Anterior cingulate cortex (tissue), 58 donors: ENCODE data around the gene GGA2.
A peak's percentile ranks its signal among the peaks of the same experiment; 100 is the strongest.
"Not testable (repeated sequence)": the region's sequence is repeated elsewhere in the genome, so short reads cannot be mapped to it uniquely, and the experiment has no call there.

Experiments
- DNase-seq, 58 donors: peaks; one replicate each; lab custom pipeline; 2025; lab: John Stamatoyannopoulos, UW

Gene GGA2

DNA sequence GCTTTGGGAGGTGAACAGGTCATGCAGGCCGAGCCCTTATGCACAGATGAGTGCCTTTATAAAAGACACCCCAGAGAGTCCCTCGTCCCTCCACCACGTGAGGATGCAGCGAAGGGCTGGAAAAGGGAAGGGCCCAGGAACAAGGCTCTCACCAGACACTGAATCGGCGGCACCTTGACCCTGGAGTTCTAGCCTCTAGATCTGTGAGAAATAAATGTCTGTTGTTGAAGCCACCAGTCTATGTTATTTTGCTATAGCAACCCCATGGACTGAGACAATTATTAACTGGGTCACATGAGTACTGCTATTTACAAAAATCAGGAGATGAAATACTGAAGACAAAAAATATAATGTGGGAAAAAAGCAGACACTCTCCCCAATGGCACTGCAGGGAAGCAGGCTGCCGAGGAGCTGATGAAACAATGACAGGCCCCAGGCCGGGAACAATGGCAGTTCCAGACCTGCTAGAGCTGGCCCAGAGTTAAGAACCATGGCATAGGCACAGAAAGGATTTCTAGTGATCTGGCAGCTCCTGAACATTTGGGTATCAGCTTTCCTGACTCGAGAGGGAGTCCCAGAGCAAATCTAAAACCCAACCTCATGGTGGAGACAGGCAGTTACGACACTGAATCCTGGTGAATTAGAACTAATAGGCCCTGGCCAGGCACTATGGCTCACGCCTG, 17.8 kb upstream of the GGA2 start:
- no peak for DNase-seq

DNA sequence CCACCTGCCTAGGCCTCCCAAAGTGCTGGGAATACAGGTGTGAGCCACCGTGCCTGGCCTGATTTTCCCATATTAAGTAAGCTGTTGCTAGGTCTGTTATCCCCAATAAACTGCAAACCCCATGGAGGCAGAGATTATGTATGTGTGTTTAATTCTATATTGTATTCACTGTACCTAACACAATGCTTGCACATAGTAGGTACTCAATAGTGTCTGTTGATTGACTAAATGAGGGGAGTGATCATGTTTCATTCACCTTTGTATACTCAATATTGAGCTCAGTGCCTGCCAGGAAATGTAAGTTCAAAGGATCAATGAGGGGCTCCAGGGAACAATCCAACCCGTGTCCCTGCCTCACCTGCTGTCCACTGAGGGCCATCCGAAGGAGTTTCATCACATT, 14.6 kb upstream of the GGA2 start:
- DNase-seq: no peak

DNA sequence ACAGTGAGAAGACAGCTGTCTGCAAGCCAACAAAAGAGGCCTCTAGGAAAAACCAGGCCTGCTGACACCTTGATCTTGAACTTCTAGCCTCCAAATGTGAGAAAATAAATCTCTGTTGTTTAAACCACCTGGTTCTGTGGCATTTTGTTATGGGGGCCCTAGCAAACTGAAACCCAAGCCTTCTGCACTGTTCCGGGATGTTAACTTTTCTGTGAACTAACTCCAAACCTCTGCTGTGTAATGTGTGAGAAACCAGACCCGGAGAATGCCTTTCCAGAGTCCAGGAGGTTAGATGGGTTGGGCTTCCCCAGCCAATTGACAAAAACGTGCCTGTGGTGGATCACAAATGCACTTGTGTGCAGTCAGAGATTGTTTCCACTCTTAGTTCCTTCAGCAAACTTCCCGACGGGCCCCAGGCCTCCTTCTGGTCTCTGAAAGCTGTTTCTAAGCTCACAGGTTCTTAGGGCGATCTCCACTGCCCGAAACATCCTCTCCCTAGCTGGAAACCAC, 13.6 kb upstream of the GGA2 start:
- no peak for DNase-seq

DNA sequence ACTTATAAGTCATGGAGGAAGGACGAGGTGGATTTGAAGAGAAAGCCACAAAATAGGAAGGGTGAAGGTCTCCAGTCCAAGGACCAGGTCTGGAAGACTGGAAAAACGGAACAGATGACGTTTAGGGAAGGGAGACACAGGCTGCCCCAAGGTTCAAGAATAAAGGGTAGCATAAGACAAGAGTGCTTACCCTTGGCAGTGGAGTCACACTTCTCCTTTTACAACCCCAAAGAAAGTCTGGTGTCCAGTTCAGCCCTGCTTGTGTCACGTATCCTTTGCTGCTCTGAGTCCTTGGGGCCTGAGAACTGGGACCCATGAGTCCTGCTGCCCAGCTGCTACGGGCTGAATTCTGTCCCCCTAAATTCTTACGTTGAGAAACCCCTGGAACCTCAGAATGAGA, 13.0 kb upstream of the GGA2 start:
- no peak for DNase-seq

DNA sequence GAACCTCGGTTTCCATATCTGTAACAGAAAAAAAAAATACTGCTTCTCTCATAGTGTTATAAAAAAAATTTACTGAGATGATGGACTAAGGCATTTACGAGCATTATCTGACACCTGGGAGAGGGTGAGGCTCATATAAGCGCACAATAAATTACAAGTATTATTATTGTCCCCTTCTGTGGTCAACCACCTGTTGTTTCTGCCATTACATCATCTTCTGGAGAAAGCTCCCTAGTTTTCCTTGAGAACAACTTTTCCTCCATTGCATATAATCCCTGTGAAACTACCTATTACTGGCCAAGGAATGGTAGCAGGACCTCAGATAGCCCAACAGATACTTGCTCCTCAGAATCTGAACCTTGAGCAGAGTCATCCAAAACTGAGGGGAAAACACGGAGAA, 11.7 kb upstream of the GGA2 start:
- DNase-seq: no peak

DNA sequence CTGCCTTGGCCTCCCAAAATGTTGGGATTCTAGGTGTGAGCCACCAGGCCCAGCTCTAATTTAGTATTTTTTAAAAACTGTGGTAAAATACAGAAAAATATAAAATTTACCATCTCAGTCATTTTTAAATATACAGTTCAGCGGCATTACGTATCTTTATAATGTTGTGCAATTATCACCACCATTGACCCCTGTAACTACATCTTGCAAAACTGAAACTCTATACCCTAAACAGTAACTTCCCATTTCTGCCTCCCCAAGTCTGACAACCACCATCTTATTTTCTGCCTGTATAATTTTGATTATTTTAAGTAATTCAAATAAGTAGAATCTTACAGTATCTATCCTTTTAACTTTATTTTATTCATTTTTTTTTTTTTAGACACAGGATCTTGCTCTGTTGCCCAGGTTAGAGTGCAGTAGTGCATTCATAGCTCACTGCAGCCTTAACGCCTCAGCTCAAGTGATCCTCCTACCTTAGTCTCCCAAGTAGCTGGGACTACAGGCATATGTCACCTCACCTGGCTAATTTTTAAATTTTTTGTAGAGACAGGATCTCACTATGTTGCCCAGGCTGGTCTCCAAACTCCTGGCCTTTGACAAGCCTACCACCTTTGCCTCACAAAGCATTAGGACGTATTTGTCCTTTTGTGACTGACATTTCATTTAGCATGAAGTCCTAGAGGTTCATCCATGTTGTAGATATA, 10.9 kb upstream of the GGA2 start:
- no peak for DNase-seq

DNA sequence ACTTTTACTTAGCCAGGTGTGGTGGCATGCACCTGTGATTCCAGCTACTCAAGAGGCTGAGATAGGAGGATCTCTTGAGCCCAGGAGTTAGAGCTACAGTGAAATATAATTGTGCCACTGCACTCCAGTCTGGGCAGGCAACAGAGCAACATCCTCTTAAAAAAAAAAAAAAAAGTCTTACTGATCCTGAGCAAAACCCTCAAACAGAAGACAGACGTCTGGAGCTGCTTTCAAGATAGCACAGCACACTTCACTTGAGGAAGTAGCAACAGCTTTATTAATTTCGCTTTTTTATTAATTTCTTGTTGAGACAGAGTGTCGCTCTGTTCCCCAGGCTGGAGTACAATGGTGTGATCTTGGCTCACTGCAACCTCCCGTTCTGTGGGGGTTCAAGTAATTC, 10.2 kb upstream of the GGA2 start:
- DNase-seq: no peak

DNA sequence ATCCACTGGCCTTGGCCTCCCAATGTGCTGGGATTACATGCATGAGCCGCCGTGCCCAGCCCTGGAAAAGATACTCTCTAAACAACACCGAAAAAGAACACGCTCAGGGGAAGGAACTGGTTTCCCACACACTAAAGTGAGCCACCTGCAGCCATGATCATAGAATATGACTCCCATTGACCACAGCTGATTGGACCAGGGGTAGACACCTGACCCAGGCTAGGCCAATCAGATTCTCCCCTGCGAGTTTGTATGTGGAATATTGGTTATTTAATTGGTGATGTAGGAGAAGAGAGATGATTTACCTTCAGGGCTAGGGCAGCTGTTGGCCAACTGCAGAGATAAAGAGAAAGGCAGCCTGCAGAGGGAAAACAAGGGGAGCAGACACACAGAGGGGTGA, 9.0 kb upstream of the GGA2 start:
- DNase-seq: no peak

DNA sequence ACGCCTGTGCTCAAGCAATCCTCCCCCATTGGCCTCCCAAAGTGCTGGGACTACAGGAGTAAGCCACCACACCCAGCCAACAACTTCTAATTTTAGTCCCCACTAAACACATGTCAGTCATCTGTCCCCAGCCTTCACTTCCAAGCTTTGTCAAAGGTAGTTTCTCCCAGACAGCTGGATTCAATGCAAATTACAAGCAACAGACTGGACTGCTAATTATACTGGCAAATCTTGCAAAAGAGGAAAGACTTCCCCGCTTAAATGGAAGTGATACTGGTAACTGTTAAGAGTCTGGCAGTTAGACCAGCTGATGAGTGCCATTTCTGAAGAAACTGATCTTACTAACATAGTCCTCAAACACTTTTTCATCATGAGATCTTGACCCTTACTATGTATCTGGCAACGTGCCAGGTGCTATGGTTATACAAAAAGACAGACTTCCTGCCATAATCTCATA, 8.2 kb upstream of the GGA2 start:
- no peak for DNase-seq

DNA sequence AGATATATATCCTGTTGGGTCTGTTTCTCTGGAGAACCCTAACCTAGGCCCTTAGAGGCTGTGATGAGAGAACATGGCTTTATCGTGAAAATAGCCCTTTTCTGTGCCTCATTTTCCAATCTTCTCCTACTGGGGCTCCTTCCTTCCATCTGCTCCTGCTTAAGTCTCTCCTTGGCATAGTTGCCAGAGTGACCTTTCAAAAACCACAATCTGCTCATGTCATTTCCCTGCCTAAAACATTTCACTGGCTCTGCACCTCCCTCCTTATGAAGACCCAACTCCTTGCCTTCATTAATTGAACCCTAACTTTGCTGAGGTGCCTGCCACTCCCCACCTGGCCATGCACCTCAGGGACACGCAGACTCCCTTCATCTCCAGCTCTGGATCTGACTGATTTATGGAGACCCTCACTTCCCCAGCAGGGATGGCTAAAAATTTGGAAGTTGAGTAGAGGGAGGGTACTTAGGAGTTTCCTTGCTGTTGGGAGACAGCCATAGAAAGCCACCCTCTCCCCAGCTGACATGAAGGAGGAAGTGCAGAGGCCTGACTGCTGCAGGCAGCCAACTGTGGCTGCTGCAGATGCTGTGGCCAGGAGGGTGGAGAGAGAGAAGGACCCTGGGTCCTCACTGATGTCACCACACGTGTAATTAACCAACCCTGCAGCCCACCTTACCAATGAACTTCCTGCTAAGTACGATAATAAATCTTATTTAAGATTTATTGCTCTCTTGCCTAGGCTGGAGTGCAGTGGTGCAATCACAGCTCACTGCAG, 6.3 kb upstream of the GGA2 start:
- peak in 1 of 58 donors; percentile 4 for DNase-seq

DNA sequence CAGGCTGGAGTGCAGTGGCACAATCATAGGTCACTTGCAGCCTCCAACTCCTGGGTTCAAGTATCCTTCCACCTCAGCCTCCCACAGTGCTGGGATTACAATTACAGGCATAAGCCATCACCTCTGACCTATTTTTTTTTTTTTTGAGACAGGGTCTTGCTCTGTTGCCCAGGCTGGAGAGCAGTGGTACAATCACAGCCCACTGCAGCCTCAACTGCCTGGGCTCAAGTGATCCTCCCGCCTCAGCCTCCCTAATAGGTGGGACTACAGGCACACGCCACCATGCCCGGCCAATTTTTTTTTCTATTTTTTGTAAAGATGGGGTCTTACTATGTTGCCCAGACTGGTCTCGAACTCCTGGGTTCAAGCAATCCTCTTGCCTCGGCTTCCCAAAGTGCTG, 5.6 kb upstream of the GGA2 start:
- no peak for DNase-seq

DNA sequence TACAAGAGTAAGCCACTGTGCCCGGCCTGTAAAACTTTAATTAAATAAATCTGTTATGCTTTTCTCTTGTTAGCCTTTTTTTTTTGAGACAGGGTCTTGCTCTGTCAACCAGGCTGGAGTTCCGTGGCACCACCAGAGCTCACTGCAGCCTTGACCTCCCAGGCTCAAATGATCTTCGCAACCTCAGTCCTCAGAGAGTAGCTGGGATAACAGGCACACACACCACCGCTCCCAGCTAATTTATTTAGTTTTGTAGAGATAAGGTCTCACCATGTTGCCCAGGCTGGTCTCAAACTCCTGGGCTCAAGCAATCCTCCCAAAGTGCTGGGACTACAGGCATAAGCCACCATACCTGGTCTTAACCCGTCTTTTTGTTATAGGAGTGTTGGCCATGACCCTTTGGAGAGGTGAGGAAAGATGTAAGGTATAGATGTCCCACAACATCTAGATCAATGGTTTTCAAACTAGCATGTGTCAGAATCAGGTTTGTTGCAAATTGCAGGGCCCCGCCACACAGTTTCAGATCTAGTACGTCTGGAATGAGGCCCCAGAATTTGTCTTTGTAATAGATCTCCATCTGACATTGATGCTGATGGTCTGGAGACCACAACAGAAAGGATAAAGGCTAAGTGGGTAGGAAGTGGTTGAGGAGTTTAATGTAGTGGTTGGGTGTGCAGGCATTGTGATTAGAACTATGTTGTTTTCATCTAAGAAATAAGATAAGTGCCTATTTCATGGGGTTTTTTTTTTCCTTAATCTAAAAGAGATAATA, 4.3 kb upstream of the GGA2 start:
- DNase-seq: no peak

DNA sequence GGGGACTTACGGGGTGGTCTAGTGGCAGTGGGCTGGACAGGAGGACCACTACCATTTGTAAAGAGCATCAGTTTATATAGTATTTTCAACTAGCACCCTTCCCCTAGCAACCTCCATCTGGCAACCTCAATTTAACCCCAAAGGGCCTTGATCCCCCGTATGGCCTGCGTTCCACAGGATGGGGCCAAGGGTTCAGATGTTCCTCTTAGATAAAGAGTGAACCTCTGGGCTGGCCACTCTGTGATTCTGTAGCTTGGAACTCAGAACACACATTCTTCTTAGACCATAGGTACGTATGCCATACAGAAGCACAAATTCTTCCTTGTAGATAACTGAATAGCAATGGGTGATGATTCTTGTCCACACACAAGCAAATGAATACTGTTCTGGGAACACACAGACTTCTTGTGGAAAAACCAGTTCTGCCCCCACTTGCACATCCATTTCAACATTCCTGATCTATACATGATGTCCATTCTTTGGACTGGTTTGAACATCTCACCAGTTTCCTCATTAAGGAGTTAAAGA, 1.9 kb upstream of the GGA2 start:
- no peak for DNase-seq

DNA sequence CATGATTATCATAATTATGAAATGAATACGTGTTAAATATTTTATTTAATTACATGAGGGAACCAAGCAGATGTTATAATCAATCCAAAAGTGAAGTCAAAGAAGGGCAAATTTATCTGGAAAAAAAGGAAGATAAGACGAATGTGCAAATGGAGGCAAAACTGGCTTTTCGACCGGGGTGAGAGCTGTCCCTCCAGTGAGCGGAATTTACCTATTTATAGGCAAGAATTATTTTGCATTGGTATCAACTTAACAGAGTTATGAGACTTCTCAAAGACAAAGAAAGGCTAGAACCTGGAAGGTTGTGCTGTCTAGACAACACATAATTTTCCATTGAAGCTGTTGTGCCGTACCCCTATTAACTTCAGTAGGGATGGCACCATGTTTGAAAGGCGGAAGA, 1.4 kb upstream of the GGA2 start:
- no peak for DNase-seq

DNA sequence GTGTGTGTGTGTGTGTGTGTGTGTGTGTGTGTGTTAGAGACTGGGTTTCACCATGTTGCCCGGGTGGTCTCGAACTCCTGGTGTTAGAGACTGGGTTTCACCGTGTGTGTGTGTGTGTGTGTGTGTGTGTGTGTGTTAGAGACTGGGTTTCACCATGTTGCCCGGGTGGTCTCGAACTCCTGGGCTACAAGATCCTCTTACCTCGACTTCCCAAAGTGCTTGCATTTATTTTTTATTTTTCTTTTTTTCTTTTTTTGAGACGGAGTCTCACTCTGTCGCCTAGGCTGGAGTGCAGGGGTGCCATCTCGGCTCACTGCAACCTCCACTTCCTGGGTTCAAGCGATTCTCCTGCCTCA, 599 bp upstream of the GGA2 start:
- DNase-seq: not testable (repeated sequence)

DNA sequence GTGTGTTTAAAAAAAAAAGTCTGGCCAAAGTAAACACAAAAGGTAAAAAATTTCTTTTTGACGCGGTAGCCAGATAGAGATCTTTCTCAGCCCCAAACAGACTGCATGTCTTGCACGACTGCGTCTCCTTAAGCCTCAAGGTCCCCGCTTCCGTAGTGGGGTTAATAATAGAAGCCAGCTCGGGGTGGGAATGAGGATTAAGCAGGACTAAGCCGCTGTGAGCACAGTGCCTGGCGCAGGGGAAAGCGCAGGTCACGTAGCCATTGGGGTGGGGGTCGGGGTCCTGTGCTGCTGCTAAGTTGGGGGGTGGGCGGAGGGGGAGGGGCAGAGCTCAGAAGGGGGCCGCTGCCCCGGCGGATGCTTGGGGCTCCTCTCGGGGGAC, 521 bp downstream of the GGA2 start:
- peak in 11 of 58 donors; percentile 17 to 63 (median 35) for DNase-seq

DNA sequence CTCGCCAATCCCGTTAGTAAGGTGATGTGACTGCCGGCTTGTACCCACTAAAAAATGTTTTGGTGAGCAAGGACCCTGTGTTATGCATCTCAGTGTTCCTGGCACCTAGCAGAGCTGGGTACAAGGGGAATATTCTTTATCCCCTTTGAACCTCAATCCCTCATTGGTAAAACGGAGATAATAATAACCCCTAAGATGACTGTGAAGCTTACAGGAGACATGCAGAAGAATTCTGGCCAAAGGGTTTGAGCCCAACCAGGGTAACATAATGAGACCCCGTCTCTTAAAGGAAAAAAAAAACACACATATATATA, 896 bp downstream of the GGA2 start:
- no peak for DNase-seq

DNA sequence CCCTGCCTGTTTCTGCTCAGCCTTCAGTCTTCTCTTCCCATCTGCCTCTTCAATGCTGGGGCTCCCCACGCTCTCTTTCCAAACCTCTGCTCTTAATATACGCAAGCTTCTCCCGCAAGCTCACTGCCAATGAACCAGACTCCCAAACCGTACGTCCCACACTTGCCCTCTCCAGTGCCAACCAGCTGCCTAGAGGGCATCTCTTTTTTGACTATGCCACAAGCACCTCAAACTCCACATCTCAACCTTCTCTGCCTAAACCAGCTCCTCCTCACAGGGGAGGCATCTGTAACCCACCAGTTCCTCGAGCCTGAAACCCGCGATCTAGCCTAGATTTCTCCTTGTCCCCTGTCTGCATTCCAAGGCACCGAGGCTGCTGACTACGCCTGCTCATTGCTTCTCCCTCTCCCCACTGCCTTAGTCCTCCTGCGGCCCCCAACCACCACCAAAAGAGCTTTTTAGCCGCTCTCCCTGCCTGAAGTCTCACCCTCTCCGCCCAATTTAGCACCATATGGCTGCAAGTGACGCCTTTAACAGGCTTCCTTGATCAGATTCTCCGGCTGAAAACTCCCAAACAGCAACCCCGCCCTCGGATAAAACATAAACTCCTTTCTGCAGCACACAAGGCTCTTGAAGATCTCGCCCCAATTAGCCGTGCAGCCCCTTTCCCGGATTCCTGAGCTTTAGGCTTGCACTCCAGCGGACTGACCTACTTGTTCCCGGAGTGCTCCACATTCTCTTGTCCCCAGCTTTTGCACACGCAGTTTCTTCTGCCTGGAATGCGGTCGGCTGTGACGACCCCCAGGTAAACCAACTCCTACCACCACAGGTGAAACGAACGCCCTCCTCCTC, 1.5 kb downstream of the GGA2 start:
- DNase-seq: peak in 30 of 58 donors; percentile 4 to 64 (median 35)

DNA sequence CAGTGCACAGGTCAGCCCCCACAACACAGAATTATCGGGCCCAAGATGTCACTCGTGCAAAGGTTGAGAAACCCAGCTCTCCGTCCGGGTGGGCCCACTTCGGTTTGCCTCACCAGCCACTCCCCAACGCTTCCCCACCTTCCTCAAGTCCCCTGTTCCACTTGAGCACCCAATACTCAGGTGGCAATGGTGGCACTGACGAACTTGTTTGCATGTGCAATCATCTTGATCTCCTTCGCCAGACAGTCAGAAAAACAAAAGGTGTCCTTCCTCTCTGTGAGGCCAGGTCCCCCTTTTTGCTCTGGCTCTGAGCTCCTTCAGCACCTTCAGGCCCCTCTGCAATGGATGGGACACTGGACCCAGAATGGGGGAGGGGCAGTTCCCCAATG, 3.7 kb downstream of the GGA2 start:
- DNase-seq: no peak
